HepG2 (cell line): Measurements from ENCODE around the gene KCNH8.

ENCODE experiments used
- ATF2 ChIP-seq: sonication (generic); formaldehyde crosslinking; IDR thresholded peaks from 2 replicates; pipeline ENCODE4 v1.4.0; 2020; ENCODE audit warnings: missing genetic modification reagents
- CTCF ChIP-seq: sonication (generic); formaldehyde crosslinking; IDR thresholded peaks from 2 replicates; pipeline ENCODE4 v1.5.0; 2020; ENCODE audit warnings: mild to moderate bottlenecking, missing genetic modification reagents, moderate library complexity
- ELF4 ChIP-seq: sonication (generic); formaldehyde crosslinking; IDR thresholded peaks from 2 replicates; pipeline ENCODE4 v1.5.0; 2020; ENCODE audit warnings: missing genetic modification reagents, mild to moderate bottlenecking, moderate library complexity, borderline replicate concordance
- EZH2 ChIP-seq: conservative IDR thresholded peaks from 2 replicates; pipeline ENCODE4 v1.6.1; 2012; ENCODE audit warnings: mild to moderate bottlenecking, low read depth, low read length, moderate library complexity
- NFIB ChIP-seq: sonication (generic); formaldehyde crosslinking; IDR thresholded peaks from 2 replicates; pipeline ENCODE4 v1.9.0; 2021; ENCODE audit warnings: missing genetic modification reagents, mild to moderate bottlenecking, borderline replicate concordance
- REST ChIP-seq, 2 experiments: IDR thresholded peaks; 2 replicates each; pipeline ENCODE4 v1.6.1; 2011 to 2012; ENCODE audit warnings: low read length in 2 of 2, borderline replicate concordance in 1 of 2, low read depth in 1 of 2, mild to moderate bottlenecking in 1 of 2, moderate library complexity in 1 of 2
- RFX5 ChIP-seq: IDR thresholded peaks from 2 replicates; pipeline ENCODE4 v1.6.1; 2011; ENCODE audit warnings: low read depth, low read length, improper control_type of control experiment
- RXRA ChIP-seq: sonication (generic); formaldehyde crosslinking; IDR thresholded peaks from 2 replicates; pipeline ENCODE4 v1.5.1; 2020; ENCODE audit warnings: missing genetic modification reagents
- TAF1 ChIP-seq: sonication (generic); formaldehyde crosslinking; IDR thresholded peaks from 2 replicates; pipeline ENCODE4 v1.4.0; 2020; ENCODE audit warnings: missing genetic modification reagents
- U2AF1 ChIP-seq: fragments of 200-400 bp; formaldehyde crosslinking; optimal IDR thresholded peaks from 2 replicates; pipeline ENCODE3; 2017; ENCODE audit warnings: mild to moderate bottlenecking, low read depth, low read length
- ZBTB49 ChIP-seq: sonication (generic); formaldehyde crosslinking; IDR thresholded peaks from 2 replicates; pipeline ENCODE4 v1.4.0; 2020; ENCODE audit warnings: missing genetic modification reagents, borderline replicate concordance
- ZNF510 ChIP-seq: sonication (generic); formaldehyde crosslinking; IDR thresholded peaks from 2 replicates; pipeline ENCODE4 v1.4.0; 2020; ENCODE audit warnings: low read depth, mild to moderate bottlenecking, missing genetic modification reagents
- ZNF672 ChIP-seq: sonication (generic); formaldehyde crosslinking; IDR thresholded peaks from 2 replicates; pipeline ENCODE4 v1.8.1; 2022; ENCODE audit warnings: missing genetic modification reagents

GRCh38 chr3:19215427-19215826 is 67.1 kb downstream of the KCNH8 start:
- TF ChIP-seq ELF4 (CRISPR knock-in tag) (no peak), ATF2 (CRISPR knock-in tag) (no peak), REST (IDR thresholded peaks at IDR 0.05; ENCODE audit: borderline replicate concordance in 1 of 2, low read depth in 1 of 2, low read length in 2 of 2) (no peak), CTCF (CRISPR knock-in tag) (no peak), RXRA (no peak), EZH2 (no peak), RFX5 (no peak), ZNF510 (no peak), U2AF1 (no peak), TAF1 (CRISPR knock-in tag) (no peak), ZNF672 (CRISPR knock-in tag) (no peak), NFIB (CRISPR knock-in tag) (no peak), ZBTB49 (no peak)
